ENCODE measurements around the gene PPIP5K1.
A peak's percentile ranks its signal among the peaks of the same experiment; 100 is the strongest.

Gene PPIP5K1

GRCh38 chr15:43529141-43529540, 60.9 kb downstream of the PPIP5K1 start:
- Mint-ChIP-seq H3K9me3 (no peaks in the 10 kb centered on the region), H3K4me3 (no peak overlapping the region), H3K27me3 (no peaks in the 10 kb centered on the region), H3K36me3 (peaks cover 0 to 10% of the 10 kb centered on the region in 2 donors), H3K27ac (no peak overlapping the region), H3K4me1 (peaks cover 0 to 4% of the 10 kb centered on the region in 2 donors)
- no peak for ATAC-seq (replicated peaks)
- no peak for DNase-seq

- DNase-seq: no peak
- H3K36me3 Mint-ChIP-seq: peaks cover 0 to 5% of the 10 kb centered on the region in 2 donors
- no peaks in the 10 kb centered on the region for H3K9me3 Mint-ChIP-seq
- H3K4me1 Mint-ChIP-seq: peaks cover 0 to 4% of the 10 kb centered on the region in 2 donors
- H3K27ac Mint-ChIP-seq: no peak overlapping the region
- no peaks in the 10 kb centered on the region for H3K27me3 Mint-ChIP-seq
- no peak overlapping the region for H3K4me3 Mint-ChIP-seq
- ATAC-seq (replicated peaks): no peak
These were observed 61.4 kb downstream of the PPIP5K1 start for GRCh38 chr15:43528542-43529007.

GRCh38 chr15:43527802-43528541, 62.0 kb downstream of the PPIP5K1 start:
- H3K4me3 Mint-ChIP-seq: no peak overlapping the region

GRCh38 chr15:43527016-43527801, 62.8 kb downstream of the PPIP5K1 start:
- DNase-seq: no peak
- ATAC-seq (replicated peaks): no peak

More at GRCh38 chr15:43527802-43528541, 62.0 kb downstream of the PPIP5K1 start:
- H3K9me3 Mint-ChIP-seq: no peaks in the 10 kb centered on the region
- ATAC-seq (replicated peaks) (no peak), DNase-seq (no peak)
- H3K36me3 Mint-ChIP-seq: no peaks in the 10 kb centered on the region
- no peaks in the 10 kb centered on the region for H3K27me3 Mint-ChIP-seq
- peak overlapping the region; percentile 33 for H3K27ac Mint-ChIP-seq
- peaks cover 0 to 4% of the 10 kb centered on the region in 2 donors for H3K4me1 Mint-ChIP-seq

GRCh38 chr15:43526261-43526930, 63.6 kb downstream of the PPIP5K1 start:
- no peak for ATAC-seq (replicated peaks)
- H3K4me1 Mint-ChIP-seq: peaks cover 0 to 4% of the 10 kb centered on the region in 2 donors
- H3K4me3 Mint-ChIP-seq: no peak overlapping the region
- no peak overlapping the region for H3K27ac Mint-ChIP-seq
- H3K9me3 Mint-ChIP-seq: no peaks in the 10 kb centered on the region
- no peaks in the 10 kb centered on the region for H3K36me3 Mint-ChIP-seq
- no peaks in the 10 kb centered on the region for H3K27me3 Mint-ChIP-seq
- DNase-seq: no peak

More at GRCh38 chr15:43527016-43527801, 62.8 kb downstream of the PPIP5K1 start:
- Mint-ChIP-seq H3K4me3 (no peak overlapping the region), H3K4me1 (peaks cover 0 to 4% of the 10 kb centered on the region in 2 donors), H3K27me3 (no peaks in the 10 kb centered on the region), H3K36me3 (no peaks in the 10 kb centered on the region), H3K9me3 (no peaks in the 10 kb centered on the region), H3K27ac (no peak overlapping the region)

- Mint-ChIP-seq H3K9me3 (no peaks in the 10 kb centered on the region), H3K4me3 (no peak overlapping the region), H3K36me3 (no peaks in the 10 kb centered on the region), H3K27me3 (peaks cover 0 to under 1% of the 10 kb centered on the region in 2 donors), H3K4me1 (peaks cover 0 to 4% of the 10 kb centered on the region in 2 donors), H3K27ac (no peak overlapping the region)
- no peak for DNase-seq
- ATAC-seq (replicated peaks): no peak
These were observed 64.9 kb downstream of the PPIP5K1 start for GRCh38 chr15:43525131-43525530.

- Mint-ChIP-seq H3K9me3 (no peaks in the 10 kb centered on the region), H3K27me3 (peaks cover 0 to 8% of the 10 kb centered on the region in 2 donors), H3K4me1 (peaks cover 1 to 4% of the 10 kb centered on the region in 2 donors), H3K27ac (no peak overlapping the region), H3K36me3 (no peaks in the 10 kb centered on the region), H3K4me3 (no peak overlapping the region)
- ATAC-seq (replicated peaks): peak in 1 of 2 donors; percentile 27
- DNase-seq: no peak
These were observed 65.7 kb downstream of the PPIP5K1 start for GRCh38 chr15:43524254-43524845.

- no peak overlapping the region for H3K27ac Mint-ChIP-seq
- no peak overlapping the region for H3K4me3 Mint-ChIP-seq
- ATAC-seq (replicated peaks) (no peak), DNase-seq (no peak)
- H3K27me3 Mint-ChIP-seq: peaks cover 1 to 15% of the 10 kb centered on the region in 2 donors
- peaks cover 8 to 9% of the 10 kb centered on the region in 2 donors for H3K4me1 Mint-ChIP-seq
- no peaks in the 10 kb centered on the region for H3K36me3 Mint-ChIP-seq
- H3K9me3 Mint-ChIP-seq: no peaks in the 10 kb centered on the region
These were observed 66.4 kb downstream of the PPIP5K1 start for GRCh38 chr15:43523646-43524045.

GRCh38 chr15:43522247-43522646, 67.8 kb downstream of the PPIP5K1 start:
- peaks cover 20 to 22% of the 10 kb centered on the region in 2 donors for H3K4me1 Mint-ChIP-seq
- no peak overlapping the region for H3K27ac Mint-ChIP-seq
- H3K27me3 Mint-ChIP-seq: peaks cover 13 to 28% of the 10 kb centered on the region in 2 donors
- no peak for DNase-seq
- H3K9me3 Mint-ChIP-seq: no peaks in the 10 kb centered on the region
- no peaks in the 10 kb centered on the region for H3K36me3 Mint-ChIP-seq
- no peak for ATAC-seq (replicated peaks)
- H3K4me3 Mint-ChIP-seq: no peak overlapping the region

- H3K27me3 Mint-ChIP-seq: peaks cover 19 to 37% of the 10 kb centered on the region in 2 donors
- no peaks in the 10 kb centered on the region for H3K9me3 Mint-ChIP-seq
- no peak for DNase-seq
- no peaks in the 10 kb centered on the region for H3K36me3 Mint-ChIP-seq
- no peak overlapping the region for H3K4me3 Mint-ChIP-seq
- peaks cover 26 to 31% of the 10 kb centered on the region in 2 donors for H3K4me1 Mint-ChIP-seq
- no peak overlapping the region for H3K27ac Mint-ChIP-seq
- ATAC-seq (replicated peaks): no peak
These were observed 68.6 kb downstream of the PPIP5K1 start for GRCh38 chr15:43521419-43521818.

- Mint-ChIP-seq H3K9me3 (no peaks in the 10 kb centered on the region), H3K27ac (no peak overlapping the region), H3K4me3 (no peak overlapping the region), H3K27me3 (peaks cover 27 to 45% of the 10 kb centered on the region in 2 donors), H3K36me3 (no peaks in the 10 kb centered on the region), H3K4me1 (peaks cover 26 to 37% of the 10 kb centered on the region in 2 donors)
- DNase-seq (no peak), ATAC-seq (replicated peaks) (no peak)
These were observed 69.9 kb downstream of the PPIP5K1 start for GRCh38 chr15:43520138-43520537.

GRCh38 chr15:43519196-43519595, 70.8 kb downstream of the PPIP5K1 start:
- Mint-ChIP-seq H3K36me3 (no peaks in the 10 kb centered on the region), H3K27ac (no peak overlapping the region), H3K27me3 (peaks cover 31 to 45% of the 10 kb centered on the region in 2 donors), H3K4me3 (no peak overlapping the region), H3K9me3 (no peaks in the 10 kb centered on the region), H3K4me1 (peaks cover 27 to 42% of the 10 kb centered on the region in 2 donors)
- DNase-seq (no peak), ATAC-seq (replicated peaks) (peak in 1 of 2 donors; percentile 54)

- Mint-ChIP-seq H3K4me1 (peaks cover 29 to 48% of the 10 kb centered on the region in 2 donors), H3K4me3 (peak overlapping the region; percentile 80 to 89), H3K27me3 (peaks cover 31 to 45% of the 10 kb centered on the region in 2 donors), H3K9me3 (no peaks in the 10 kb centered on the region), H3K27ac (peak overlapping the region; percentile 67), H3K36me3 (no peaks in the 10 kb centered on the region)
- DNase-seq (no peak), ATAC-seq (replicated peaks) (peak; percentile 45 to 51)
These were observed 71.7 kb downstream of the PPIP5K1 start for GRCh38 chr15:43518197-43518761.

All from stimulated activated naive B cell treated with anti-CD40 and anti-IgM and Interleukin-4, amounts not matched to agents 10 μg/mL and 1 μg/mL and 100 μg/mL, for 72 hours (primary cell).